HepG2 (cell line): ENCODE measurements around the gene USP36. TPM values are rescaled to one million over a fixed set of nuclear protein-coding genes. Genes with fewer than 3 reads are reported as not detected.

Source experiments
- ATF3 ChIP-seq: sonication (generic); formaldehyde crosslinking; IDR thresholded peaks from 2 replicates; pipeline ENCODE4 v1.4.0; 2020; ENCODE audit warnings: missing genetic modification reagents
- CREB3 ChIP-seq: sonication (generic); formaldehyde crosslinking; IDR thresholded peaks from 2 replicates; pipeline ENCODE4 v1.5.0; 2020; ENCODE audit warnings: missing genetic modification reagents
- CTCF ChIP-seq: sonication (generic); formaldehyde crosslinking; IDR thresholded peaks from 2 replicates; pipeline ENCODE4 v1.5.0; 2020; ENCODE audit warnings: mild to moderate bottlenecking, missing genetic modification reagents, moderate library complexity
- DNMT3B ChIP-seq: conservative IDR thresholded peaks from 2 replicates; pipeline ENCODE4 v1.6.1; 2016; ENCODE audit warnings: missing biosample characterization, control low read depth
- KLF13 ChIP-seq: sonication (generic); formaldehyde crosslinking; IDR thresholded peaks from 2 replicates; pipeline ENCODE4 v1.4.0; 2020; ENCODE audit warnings: mild to moderate bottlenecking, missing genetic modification reagents
- PATZ1 ChIP-seq: sonication (generic); formaldehyde crosslinking; IDR thresholded peaks from 2 replicates; pipeline ENCODE4 v1.4.0; 2020; ENCODE audit warnings: missing genetic modification reagents
- PAX8 ChIP-seq: sonication (generic); formaldehyde crosslinking; IDR thresholded peaks from 2 replicates; pipeline ENCODE4 v1.8.0; 2022; ENCODE audit warnings: mild to moderate bottlenecking, missing genetic modification reagents, borderline replicate concordance
- RAD21 ChIP-seq: fragments of 450-650 bp; formaldehyde crosslinking; IDR thresholded peaks from 2 replicates; pipeline ENCODE4 v1.5.0; 2020; ENCODE audit warnings: mild to moderate bottlenecking
- RFXAP ChIP-seq: sonication (generic); formaldehyde crosslinking; IDR thresholded peaks from 2 replicates; pipeline ENCODE4 v1.4.0; 2020; ENCODE audit warnings: missing genetic modification reagents, borderline replicate concordance
- TSC22D2 ChIP-seq: sonication (generic); formaldehyde crosslinking; IDR thresholded peaks from 2 replicates; pipeline ENCODE4 v1.5.1; 2020; ENCODE audit warnings: missing genetic modification reagents, mild to moderate bottlenecking, borderline replicate concordance
- UBTF ChIP-seq: sonication (generic); formaldehyde crosslinking; IDR thresholded peaks from 2 replicates; pipeline ENCODE4 v1.4.0; 2020; ENCODE audit warnings: mild to moderate bottlenecking, missing genetic modification reagents
- YEATS2 ChIP-seq: sonication (generic); formaldehyde crosslinking; IDR thresholded peaks from 2 replicates; pipeline ENCODE4 v1.4.0; 2020; ENCODE audit warnings: missing genetic modification reagents, borderline replicate concordance
- ZMAT5 ChIP-seq: sonication (generic); formaldehyde crosslinking; IDR thresholded peaks from 2 replicates; pipeline ENCODE4 v1.5.0; 2020; ENCODE audit warnings: mild to moderate bottlenecking, low read depth, missing genetic modification reagents, borderline replicate concordance
- ZNF10 ChIP-seq: sonication (generic); formaldehyde crosslinking; IDR thresholded peaks from 2 replicates; pipeline ENCODE4 v1.4.0; 2020; ENCODE audit warnings: mild to moderate bottlenecking, low read depth, missing genetic modification reagents, borderline replicate concordance
- ZNF260 ChIP-seq: sonication (generic); formaldehyde crosslinking; IDR thresholded peaks from 2 replicates; pipeline ENCODE4 v1.4.0; 2020; ENCODE audit warnings: missing genetic modification reagents, low read depth, mild to moderate bottlenecking, borderline replicate concordance
- ZNF274 ChIP-seq: sonication (generic); formaldehyde crosslinking; IDR thresholded peaks from 2 replicates; pipeline ENCODE4 v1.5.1; 2020; ENCODE audit warnings: mild to moderate bottlenecking, missing genetic modification reagents
- ZNF383 ChIP-seq: sonication (generic); formaldehyde crosslinking; IDR thresholded peaks from 2 replicates; pipeline ENCODE4 v1.4.0; 2020; ENCODE audit warnings: missing genetic modification reagents, mild to moderate bottlenecking, borderline replicate concordance
- ZNF891 ChIP-seq: sonication (generic); formaldehyde crosslinking; IDR thresholded peaks from 2 replicates; pipeline ENCODE4 v1.5.0; 2020; ENCODE audit warnings: mild to moderate bottlenecking, missing genetic modification reagents
- ZSCAN25 ChIP-seq: sonication (generic); formaldehyde crosslinking; IDR thresholded peaks from 2 replicates; pipeline ENCODE4 v1.8.0; 2022; ENCODE audit warnings: mild to moderate bottlenecking, missing genetic modification reagents
- polyA plus RNA-seq, 8 experiments: library from polyadenylated mRNA; depleted of rRNA in 3 of 8; stranded (reverse) in 7 of 8; unstranded in 1 of 8; fragments of >200 nt; fragmentation: Illumina TruSeq in 4 of 8; extraction: Trizol in 4 of 8; gene quantifications; 2 replicates each; pipeline versions ENCODE4 v1.2.1 to v1.2.3, GENCODE V29; 2011 to 2016; ENCODE audit warnings: low read depth in 4 of 8, missing spikeins in 1 of 8, mixed read lengths in 1 of 8; ENCODE audit not compliant: insufficient read depth in 1 of 8
- total RNA-seq, 5 experiments: library from RNA; depleted of rRNA; stranded (reverse); fragments of >200 nt; fragmentation: Illumina TruSeq; extraction: Trizol; gene quantifications; 2 replicates each; pipeline ENCODE4 v1.2.3, GENCODE V29; 2016; ENCODE audit warnings: low read depth in 1 of 5

The USP36 gene
- total and polyA plus RNA-seq, 2 of the 13 experiments (the other 11 are each of a cell fraction or from before 2014, with no cell fraction given): 29.6 to 45.9 TPM

- peak; percentile 37; the same call in 1 of the 2 replicates for TF ChIP-seq YEATS2 (CRISPR knock-in tag)
- TF ChIP-seq PATZ1 (CRISPR knock-in tag): peak; percentile 54; the same call in 1 of the 2 replicates
- no peak for TF ChIP-seq ZNF10 (CRISPR knock-in tag)
- no peak for TF ChIP-seq ZSCAN25 (CRISPR knock-in tag)
- no peak for TF ChIP-seq CREB3 (CRISPR knock-in tag)
- 0 out of 2 replicates have a peak, but pooled peaks have one; percentile 24 for TF ChIP-seq ZNF383
- TF ChIP-seq ZMAT5 (CRISPR knock-in tag): no peak
- TF ChIP-seq ZNF274 (CRISPR knock-in tag): peak; percentile 72; the same call in 1 of the 2 replicates
- TF ChIP-seq KLF13 (CRISPR knock-in tag): no peak
- TF ChIP-seq CTCF (CRISPR knock-in tag): 0 out of 2 replicates have a peak, but pooled peaks have one; percentile 4
- TF ChIP-seq UBTF: peak; percentile 48; the same call in 1 of the 2 replicates
- TF ChIP-seq ZNF260 (CRISPR knock-in tag): no peak
- no peak for TF ChIP-seq RFXAP
- no peak for TF ChIP-seq TSC22D2 (CRISPR knock-in tag)
- peak; percentile 12; the same call in 1 of the 2 replicates for TF ChIP-seq RAD21 (CRISPR knock-in tag)
- TF ChIP-seq DNMT3B (CRISPR knock-in tag): no peak
- TF ChIP-seq ZNF891 (CRISPR knock-in tag): no peak
- TF ChIP-seq ATF3: peak; percentile 69
- no peak for TF ChIP-seq PAX8 (CRISPR knock-in tag)
These were observed 43.0 kb upstream of the USP36 start (continued) for GRCh38 chr17:78883533-78884131.
